A549 (cell line): ENCODE measurements around the gene HSPG2. TPM values are rescaled to one million over a fixed set of nuclear protein-coding genes. Genes with fewer than 3 reads are reported as not detected.

ENCODE experiments used
- ATAC-seq, 2 experiments: fragments of 200-7000 bp in 1 of 2; fragments of >200 bp in 1 of 2; cut with Nextera tagmentation in 1 of 2; cut with Tn5 transposase in 1 of 2; 3 replicates each; pipeline versions ENCODE4 v1.8.0 to v1.9.1; 2018 to 2020; ENCODE audit warnings: mild to moderate bottlenecking in 1 of 2, moderate library complexity in 1 of 2
- CTCF ChIA-PET: fragments of 300-600 bp; sonication (Branson Sonifier 250); formaldehyde crosslinking; extraction: SDS; loops from one replicate; lab custom pipeline; 2021; ENCODE audit warnings: antibody characterized with exemption, inconsistent platforms; lab: Yijun Ruan, JAX
- POLR2A ChIA-PET: fragments of 350-600 bp; formaldehyde crosslinking; extraction: SDS; loops from one replicate; lab custom pipeline; 2021; ENCODE audit warnings: antibody characterized with exemption, inconsistent platforms; lab: Yijun Ruan, JAX
- DNase-seq, 2 experiments: peaks; one replicate each; pipeline versions ENCODE4 v3.0.0 to v3.0.0-alpha.2; 2011 to 2016; ENCODE audit warnings: low read depth in 1 of 2, low spot score in 1 of 2
- FAIRE-seq: peaks from 2 replicates; lab custom pipeline; 2011; peaks lifted over from hg19 to GRCh38; lab: Jason Lieb, UNC
- H3K27ac ChIP-seq, 2 experiments: fragments of >200 bp; sonication (Bioruptor Twin); formaldehyde crosslinking; 3 replicates each; pipeline ENCODE4 v1.5.1; 2016 to 2017
- H3K4me1 ChIP-seq: fragments of >200 bp; sonication (Bioruptor Twin); formaldehyde crosslinking; 3 replicates; pipeline ENCODE4 v1.6.1; 2016
- H3K4me2 ChIP-seq: fragments of >200 bp; sonication (Bioruptor Twin); formaldehyde crosslinking; 3 replicates; pipeline ENCODE4 v1.6.1; 2016
- H3K4me3 ChIP-seq: fragments of >200 bp; sonication (Bioruptor Twin); formaldehyde crosslinking; 3 replicates; pipeline ENCODE4 v1.5.1; 2016
- H3K9me3 ChIP-seq: fragments of >200 bp; sonication (Bioruptor Twin); formaldehyde crosslinking; 3 replicates; pipeline ENCODE4 v1.6.1; 2016
- CHD2 ChIP-seq: fragments of 150-350 bp; IDR thresholded peaks from 2 replicates; pipeline ENCODE4 v1.6.1; 2014; ENCODE audit warnings: low read length; ENCODE audit not compliant: partially characterized antibody
- CHD4 ChIP-seq: fragments of 200-600 bp; sonication (generic); IDR thresholded peaks from 2 replicates; pipeline ENCODE4 v1.6.1; 2016; ENCODE audit warnings: antibody characterized with exemption, mild to moderate bottlenecking, borderline replicate concordance
- CTCF ChIP-seq: fragments of >200 bp; sonication (Bioruptor Twin); formaldehyde crosslinking; IDR thresholded peaks from 3 replicates; pipeline ENCODE4 v1.5.1; 2016
- ESRRA ChIP-seq: fragments of 150-350 bp; IDR thresholded peaks from 2 replicates; pipeline ENCODE4 v1.6.1; 2014; ENCODE audit warnings: mild to moderate bottlenecking, low read length, borderline replicate concordance
- FOXS1 ChIP-seq: fragments of 250-450 bp; sonication (Bioruptor Pico); IDR thresholded peaks from 2 replicates; pipeline ENCODE4 v1.5.0; 2020; ENCODE audit warnings: mild to moderate bottlenecking, moderate library complexity
- HOXA7 ChIP-seq: fragments of 250-450 bp; sonication (Bioruptor Pico); IDR thresholded peaks from 2 replicates; pipeline ENCODE4 v1.5.0; 2020; ENCODE audit warnings: mild to moderate bottlenecking, moderate library complexity
- HOXB13 ChIP-seq: fragments of 250-450 bp; sonication (Bioruptor Pico); IDR thresholded peaks from 2 replicates; pipeline ENCODE4 v1.5.0; 2020; ENCODE audit warnings: low read depth, mild to moderate bottlenecking, moderate library complexity
- JUNB ChIP-seq: fragments of >200 bp; sonication (Bioruptor Twin); formaldehyde crosslinking; IDR thresholded peaks from 2 replicates; pipeline ENCODE4 v1.6.1; 2016
- KDM5A ChIP-seq: fragments of 200-600 bp; sonication (generic); IDR thresholded peaks from 2 replicates; pipeline ENCODE4 v1.6.1; 2016; ENCODE audit warnings: antibody characterized with exemption, mild to moderate bottlenecking
- NPAS2 ChIP-seq: fragments of 250-450 bp; sonication (Bioruptor Pico); IDR thresholded peaks from 2 replicates; pipeline ENCODE4 v1.8.0; 2022; ENCODE audit warnings: mild to moderate bottlenecking, moderate library complexity, borderline replicate concordance
- NR3C1 ChIP-seq: fragments of >200 bp; sonication (Bioruptor Twin); formaldehyde crosslinking; IDR thresholded peaks from 3 replicates; pipeline ENCODE4 v1.6.1; 2017
- PHF8 ChIP-seq: fragments of 200-600 bp; sonication (generic); IDR thresholded peaks from 2 replicates; pipeline ENCODE4 v1.6.1; 2016; ENCODE audit warnings: low read depth, mild to moderate bottlenecking, antibody characterized with exemption, moderate library complexity, borderline replicate concordance
- REST ChIP-seq: fragments of 200-600 bp; sonication (generic); IDR thresholded peaks from 2 replicates; pipeline ENCODE4 v1.6.1; 2016; ENCODE audit warnings: antibody characterized with exemption, mild to moderate bottlenecking, moderate library complexity
- RFX5 ChIP-seq: fragments of 450-650 bp; IDR thresholded peaks from 2 replicates; pipeline ENCODE4 v1.7.1; 2014; ENCODE audit warnings: antibody characterized with exemption, mild to moderate bottlenecking, moderate library complexity
- TFCP2L1 ChIP-seq: fragments of 250-450 bp; sonication (Bioruptor Pico); IDR thresholded peaks from 2 replicates; pipeline ENCODE4 v1.5.0; 2021; ENCODE audit warnings: mild to moderate bottlenecking
- TP53 ChIP-seq: fragments of 250-450 bp; sonication (Bioruptor Pico); IDR thresholded peaks from 2 replicates; pipeline ENCODE4 v1.5.0; 2021; ENCODE audit warnings: mild to moderate bottlenecking, moderate library complexity
- ZC3H11A ChIP-seq: fragments of 450-650 bp; IDR thresholded peaks from 2 replicates; pipeline ENCODE4 v1.6.1; 2014; ENCODE audit warnings: antibody characterized with exemption, mild to moderate bottlenecking
- ZNF302 ChIP-seq: fragments of 250-450 bp; sonication (Bioruptor Pico); IDR thresholded peaks from 2 replicates; pipeline ENCODE4 v1.9.0; 2021; ENCODE audit warnings: inconsistent platforms, mild to moderate bottlenecking, moderate library complexity
- ZSCAN20 ChIP-seq: fragments of 250-450 bp; sonication (Bioruptor Pico); IDR thresholded peaks from 2 replicates; pipeline ENCODE4 v1.8.0; 2022; ENCODE audit warnings: mild to moderate bottlenecking, moderate library complexity
- WGBS: methylation state at CpG from one replicate; pipeline ENCODE4 v1.1.6; 2017; ENCODE audit errors: missing lambda C conversion rate; 5-methylcytosine and 5-hydroxymethylcytosine counted together
- polyA plus RNA-seq, 4 experiments: library from polyadenylated mRNA; depleted of rRNA in 3 of 4; stranded (reverse); fragments of >200 nt; fragmentation: RNase III in 1 of 4; extraction: RNeasy Plus Mini Kit Qiagen cat#74134 plus additional on column Dnase treatment in 1 of 4; gene quantifications; 2 replicates in 3 of 4; 3 replicates in 1 of 4; pipeline ENCODE4 v1.2.3, GENCODE V29; 2011 to 2017
- TF ChIP-seq, protein P1 (sequence below): fragments of 150-350 bp; IDR thresholded peaks from 2 replicates; pipeline ENCODE4 v1.6.1; 2014; ENCODE audit warnings: low read depth, mild to moderate bottlenecking, low read length
- TF ChIP-seq, protein P2 (sequence below): IDR thresholded peaks from 2 replicates; pipeline ENCODE4 v1.6.1; 2012; ENCODE audit warnings: low read depth, borderline replicate concordance

The HSPG2 gene
- polyA plus RNA-seq, 2 of the 4 experiments (the other 2 are of a cell fraction) = 7.0 to 42.7 TPM

DNA sequence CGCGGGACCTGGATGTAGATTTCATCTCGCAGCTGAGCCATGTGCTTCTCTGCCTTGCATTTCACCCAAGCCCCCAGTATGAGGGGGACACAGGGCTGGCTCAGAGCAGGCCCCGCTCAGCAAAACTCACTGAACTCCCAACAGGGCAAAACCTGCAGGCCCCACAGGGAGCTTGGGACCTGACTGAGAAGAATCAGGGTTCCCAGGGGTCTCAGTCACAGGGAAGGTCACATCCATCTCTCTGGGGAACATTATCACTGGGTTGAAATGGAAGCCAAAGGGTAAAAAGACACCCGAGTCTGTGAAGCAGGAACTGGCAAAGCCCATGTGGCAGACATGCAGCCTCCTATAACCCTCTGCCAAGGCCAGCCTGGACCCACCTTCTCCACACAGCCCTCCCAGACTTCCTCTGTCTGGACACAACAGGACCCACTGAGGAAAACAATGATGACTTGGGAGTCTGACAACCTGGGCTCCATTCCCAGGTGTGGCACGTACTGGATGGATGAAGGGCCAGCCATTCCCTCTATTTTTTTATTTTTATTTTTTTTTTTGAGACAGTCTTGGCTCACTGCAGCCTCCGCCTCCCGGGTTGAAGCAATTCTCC lies 11.7 kb downstream of the HSPG2 start:
- TF ChIP-seq JUNB (no peak), RFX5 (no peak), FOXS1 (CRISPR knock-in tag) (no peak), REST (no peak), ZNF302 (CRISPR knock-in tag) (no peak), CHD4 (no peak), TFCP2L1 (CRISPR knock-in tag) (no peak), NPAS2 (CRISPR knock-in tag) (no peak), HOXA7 (CRISPR knock-in tag) (no peak), CHD2 (no peak), CTCF (no peak), ESRRA (no peak), PHF8 (no peak), ZC3H11A (no peak), ZSCAN20 (CRISPR knock-in tag) (no peak)
- TF ChIP-seq, protein P1, sequence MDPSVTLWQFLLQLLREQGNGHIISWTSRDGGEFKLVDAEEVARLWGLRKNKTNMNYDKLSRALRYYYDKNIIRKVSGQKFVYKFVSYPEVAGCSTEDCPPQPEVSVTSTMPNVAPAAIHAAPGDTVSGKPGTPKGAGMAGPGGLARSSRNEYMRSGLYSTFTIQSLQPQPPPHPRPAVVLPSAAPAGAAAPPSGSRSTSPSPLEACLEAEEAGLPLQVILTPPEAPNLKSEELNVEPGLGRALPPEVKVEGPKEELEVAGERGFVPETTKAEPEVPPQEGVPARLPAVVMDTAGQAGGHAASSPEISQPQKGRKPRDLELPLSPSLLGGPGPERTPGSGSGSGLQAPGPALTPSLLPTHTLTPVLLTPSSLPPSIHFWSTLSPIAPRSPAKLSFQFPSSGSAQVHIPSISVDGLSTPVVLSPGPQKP = no peak
- no peak for FAIRE-seq
- Histone ChIP-seq H3K4me2 (0 out of 3 replicates have a peak overlapping the region, but pooled peaks have one; percentile 14), H3K4me1 (peaks cover 100% of the 10 kb centered on the region), H3K9me3 (no peaks in the 10 kb centered on the region), H3K27ac (peak overlapping the region; percentile 98 to 100; a peak in 5 of 6 replicates), H3K4me3 (no peak overlapping the region)
- WGBS = 79% methylated on average over 7 of the region's 8 CpGs
- ATAC-seq = no peak
- no peak for DNase-seq
- ChIA-PET POLR2A (no interaction called here), CTCF (interaction anchor here (0.7 kb wide), 1 partner anchor 15 kb away, joined by 3 read pairs; no protein-coding TSS in a partner anchor)

GRCh38 chr1:21924503-21925005 lies 12.6 kb downstream of the HSPG2 start:
- CTCF ChIA-PET = no interaction called here

More at GRCh38 chr1:21924503-21925005, 12.6 kb downstream of the HSPG2 start:
- POLR2A ChIA-PET = no interaction called here
- Histone ChIP-seq H3K4me1 (peaks cover 100% of the 10 kb centered on the region), H3K27ac (peak overlapping the region; percentile 98 to 100; a peak in 5 of 6 replicates), H3K9me3 (no peaks in the 10 kb centered on the region), H3K4me2 (no peak overlapping the region), H3K4me3 (no peak overlapping the region)
- TF ChIP-seq NPAS2 (CRISPR knock-in tag) = no peak
- TF ChIP-seq TP53 (CRISPR knock-in tag) = no peak
- TF ChIP-seq CHD2 = no peak
- no peak for TF ChIP-seq NR3C1
- no peak for TF ChIP-seq HOXB13 (CRISPR knock-in tag)
- no peak for TF ChIP-seq KDM5A
- TF ChIP-seq, protein P2, sequence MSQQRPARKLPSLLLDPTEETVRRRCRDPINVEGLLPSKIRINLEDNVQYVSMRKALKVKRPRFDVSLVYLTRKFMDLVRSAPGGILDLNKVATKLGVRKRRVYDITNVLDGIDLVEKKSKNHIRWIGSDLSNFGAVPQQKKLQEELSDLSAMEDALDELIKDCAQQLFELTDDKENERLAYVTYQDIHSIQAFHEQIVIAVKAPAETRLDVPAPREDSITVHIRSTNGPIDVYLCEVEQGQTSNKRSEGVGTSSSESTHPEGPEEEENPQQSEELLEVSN = no peak
- TF ChIP-seq FOXS1 (CRISPR knock-in tag) = no peak
- FAIRE-seq (no peak), DNase-seq (no peak), ATAC-seq (no peak)
- 68% methylated on average over 5 of the region's 5 CpGs for WGBS
